Activated CD4-positive, alpha-beta T cell treated with anti-CD3 and anti-CD28 coated beads, Interleukin-2, amount 10 ng/mL, durations not matched to agents 7 days and 5 days (primary cell): ENCODE measurements around the gene HMX3. TPM values are rescaled to one million over a fixed set of nuclear protein-coding genes. Genes with fewer than 3 reads are reported as not detected.
"Not testable (repeated sequence)": the region's sequence is repeated elsewhere in the genome, so short reads cannot be mapped to it uniquely, and the experiment has no call there.

Experiments
- CTCF ChIA-PET: fragments of 350-600 bp; sonication (Branson Sonifier 250); formaldehyde crosslinking; loops from one replicate; lab custom pipeline; 2021; ENCODE audit warnings: antibody characterized with exemption; lab: Charles Lee
- POLR2A ChIA-PET: fragments of 350-600 bp; sonication (Branson Sonifier 250); formaldehyde crosslinking; loops from one replicate; lab custom pipeline; 2021; ENCODE audit warnings: antibody characterized with exemption; lab: Charles Lee
- DNase-seq: peaks from one replicate; pipeline ENCODE4 v3.0.0-alpha.2; 2020
- H3K27ac Mint-ChIP-seq: one replicate; pipeline ENCODE4 v1.8.0; 2021; ENCODE audit warnings: mild to moderate bottlenecking, moderate library complexity, mixed read lengths
- H3K27me3 Mint-ChIP-seq: one replicate; pipeline ENCODE4 v1.8.0; 2021; ENCODE audit warnings: mixed read lengths
- H3K36me3 Mint-ChIP-seq: one replicate; pipeline ENCODE4 v1.8.0; 2021; ENCODE audit warnings: low read depth, mixed read lengths
- H3K4me1 Mint-ChIP-seq: one replicate; pipeline ENCODE4 v1.8.0; 2021; ENCODE audit warnings: mixed read lengths
- H3K4me3 Mint-ChIP-seq: one replicate; pipeline ENCODE4 v1.8.0; 2021; ENCODE audit warnings: mild to moderate bottlenecking, moderate library complexity, mixed read lengths
- H3K9me3 Mint-ChIP-seq: one replicate; pipeline ENCODE4 v1.8.0; 2021; ENCODE audit warnings: mixed read lengths
- total RNA-seq, 2 experiments: library from RNA; stranded (reverse); gene quantifications; one replicate each; pipeline ENCODE4 v1.2.3, GENCODE V29; 2021

Gene HMX3
- total RNA-seq, 2 experiments from 2014 or later, result not detected

DNA sequence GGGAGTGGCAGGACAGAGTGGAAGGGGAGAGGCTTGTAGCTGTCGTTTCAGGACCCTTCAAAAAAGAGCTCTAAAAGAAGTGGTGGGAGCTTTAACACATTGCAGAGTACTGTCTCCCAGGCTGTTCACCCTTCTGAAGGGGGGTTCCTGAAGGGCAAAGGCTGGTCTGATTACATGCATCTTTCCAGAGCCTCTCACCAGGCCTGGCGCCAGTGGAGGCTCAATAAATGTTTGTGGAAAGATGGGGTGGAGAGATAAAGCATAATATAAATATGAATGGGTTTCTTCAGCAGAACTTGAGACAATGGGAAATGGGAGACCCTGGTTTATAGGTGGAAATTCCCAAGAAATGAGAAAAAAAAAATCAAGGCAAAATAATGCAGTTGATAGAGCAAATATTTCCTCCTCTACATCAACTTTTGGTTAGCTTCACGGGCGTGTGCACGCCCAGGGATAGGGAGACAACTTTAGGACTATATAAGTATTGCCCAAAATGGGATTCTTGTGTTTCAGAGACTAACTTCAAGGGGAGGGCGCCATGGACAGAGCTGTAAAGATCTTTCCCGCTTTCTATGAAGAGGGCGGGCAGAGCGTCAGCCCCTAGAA is 17.8 kb downstream of the HMX3 start:
- Mint-ChIP-seq H3K9me3 (no peaks in the 10 kb centered on the region), H3K27ac (peak overlapping the region; percentile 100), H3K4me3 (peak overlapping the region; percentile 100), H3K36me3 (peaks cover 40% of the 10 kb centered on the region), H3K4me1 (peaks cover 79% of the 10 kb centered on the region), H3K27me3 (peaks cover 33% of the 10 kb centered on the region)
- ChIA-PET CTCF (interaction anchor here (0.7 to 1.2 kb wide), 7 partner anchors 8 to 1235 kb away, joined by 3 to 6 read pairs (median 3); partner anchors contain the start of gene PSTK), POLR2A (no interaction called here)
- no peak for DNase-seq

DNA sequence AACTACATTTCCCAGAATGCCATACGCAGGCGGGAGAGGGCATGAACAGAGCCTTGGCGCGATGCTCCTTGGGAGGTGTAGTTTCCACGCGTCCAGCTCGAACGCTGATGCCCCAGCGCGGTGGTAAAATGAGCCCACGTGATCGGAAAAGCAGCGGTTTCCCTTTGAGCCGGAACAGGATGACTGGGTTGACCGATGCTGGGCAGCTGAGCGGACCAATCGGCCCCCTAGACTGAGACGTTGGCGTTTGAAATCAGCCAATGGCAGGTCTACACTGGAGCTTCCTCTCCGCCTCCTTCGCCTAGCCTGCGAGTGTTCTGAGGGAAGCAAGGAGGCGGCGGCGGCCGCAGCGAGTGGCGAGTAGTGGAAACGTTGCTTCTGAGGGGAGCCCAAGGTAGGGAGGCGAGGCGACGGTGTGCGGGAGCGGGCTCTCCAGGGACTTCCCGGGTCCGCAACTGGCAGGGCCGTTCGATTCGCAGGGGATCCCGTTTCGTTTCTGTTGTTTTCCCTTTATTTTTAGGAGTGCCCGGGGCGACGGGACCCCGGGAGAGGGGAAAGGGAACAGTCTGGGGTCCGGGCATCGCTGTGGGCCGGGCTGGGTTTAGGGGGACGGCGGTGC is 18.4 kb downstream of the HMX3 start, which contains the start of gene BUB3:
TSS of gene BUB3 (plus strand) at position 311 of the 619 bp plus-strand sequence. CDS start 516 bp downstream, outside the sequence.
- peak within 1 kb of the TSS; percentile 100 for H3K27ac Mint-ChIP-seq
- H3K4me1 Mint-ChIP-seq, result peaks cover 80% of the 10 kb centered on the region
- peaks cover 45% of the 10 kb centered on the region for H3K36me3 Mint-ChIP-seq
- peak; percentile 97 for DNase-seq
- H3K4me3 Mint-ChIP-seq, result peak within 1 kb of the TSS; percentile 100
- POLR2A ChIA-PET, result no interaction called here
- H3K9me3 Mint-ChIP-seq, result no peaks in the 10 kb centered on the region
- CTCF ChIA-PET, result interaction anchor here (0.7 to 1.2 kb wide), 7 partner anchors 9 to 1235 kb away, joined by 3 to 6 read pairs (median 3); partner anchors contain the start of gene PSTK
- H3K27me3 Mint-ChIP-seq, result peaks cover 28% of the 10 kb centered on the region

DNA sequence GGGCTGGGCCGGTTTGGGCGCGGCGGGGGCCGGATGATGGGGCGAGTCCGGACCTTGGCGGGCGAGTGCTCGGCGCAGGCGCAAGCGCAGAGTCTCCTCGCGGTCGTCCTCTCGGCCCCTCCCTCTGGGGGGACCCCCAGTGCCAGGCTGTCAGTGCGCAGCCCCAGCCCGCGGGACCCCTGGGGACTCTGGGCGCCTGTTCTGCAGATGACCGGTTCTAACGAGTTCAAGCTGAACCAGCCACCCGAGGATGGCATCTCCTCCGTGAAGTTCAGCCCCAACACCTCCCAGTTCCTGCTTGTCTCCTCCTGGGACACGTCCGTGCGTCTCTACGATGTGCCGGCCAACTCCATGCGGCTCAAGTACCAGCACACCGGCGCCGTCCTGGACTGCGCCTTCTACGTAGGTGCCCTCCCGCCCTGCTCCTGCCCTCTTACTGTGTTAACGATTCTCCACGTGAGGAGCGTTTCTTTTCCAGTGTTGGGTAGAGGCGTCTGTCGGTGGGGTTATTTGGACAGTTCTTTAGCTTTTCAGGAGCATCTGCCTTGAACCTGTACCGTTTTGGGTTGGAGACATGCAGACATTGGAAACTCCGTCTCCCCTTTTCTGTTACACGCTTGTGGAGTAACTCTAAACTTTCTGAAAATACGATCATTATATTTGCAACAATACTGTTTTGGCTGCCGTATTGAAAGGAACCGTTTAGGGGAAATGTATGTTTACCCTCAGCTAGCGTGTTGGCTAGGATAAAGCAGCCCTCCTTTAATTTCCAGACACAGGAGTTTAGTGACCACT is 19.1 kb downstream of the HMX3 start:
- H3K27ac Mint-ChIP-seq, result peak overlapping the region; percentile 100
- DNase-seq, result peak; percentile 51
- H3K4me3 Mint-ChIP-seq, result peak overlapping the region; percentile 100
- peaks cover 84% of the 10 kb centered on the region for H3K4me1 Mint-ChIP-seq
- no peaks in the 10 kb centered on the region for H3K9me3 Mint-ChIP-seq
- POLR2A ChIA-PET, result no interaction called here
- peaks cover 50% of the 10 kb centered on the region for H3K36me3 Mint-ChIP-seq
- CTCF ChIA-PET, result interaction anchor here (1.1 to 1.2 kb wide), 2 partner anchors 87 to 175 kb away, joined by 4 to 6 read pairs; partner anchors contain the start of gene PSTK
- H3K27me3 Mint-ChIP-seq, result peaks cover 24% of the 10 kb centered on the region

DNA sequence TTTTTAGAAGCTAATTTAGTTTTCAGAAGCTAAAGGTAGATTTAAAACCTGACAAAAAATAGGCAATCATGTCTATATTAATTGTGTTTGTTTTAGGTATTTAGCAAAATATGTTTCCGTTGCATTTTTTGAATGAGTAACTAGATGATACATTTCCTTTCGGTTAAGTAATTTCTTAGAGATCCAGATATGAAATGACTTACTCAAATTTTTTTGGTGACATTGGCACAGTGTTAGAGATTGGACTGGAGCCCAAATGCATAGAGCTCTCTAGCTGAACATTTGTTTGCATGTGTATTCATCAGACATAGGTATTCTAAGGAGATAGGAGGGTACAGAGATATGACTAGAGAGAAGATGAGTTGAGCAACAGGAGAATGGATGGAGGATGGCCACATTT is 20.3 kb downstream of the HMX3 start:
- peak overlapping the region; percentile 28 for H3K27ac Mint-ChIP-seq
- POLR2A ChIA-PET, result no interaction called here
- DNase-seq, result no peak
- peaks cover 84% of the 10 kb centered on the region for H3K4me1 Mint-ChIP-seq
- CTCF ChIA-PET, result interaction anchor here (0.6 kb wide), 1 partner anchor 872 kb away, joined by 3 read pairs; no protein-coding TSS in a partner anchor
- peaks cover 13% of the 10 kb centered on the region for H3K27me3 Mint-ChIP-seq
- peaks cover 59% of the 10 kb centered on the region for H3K36me3 Mint-ChIP-seq
- no peaks in the 10 kb centered on the region for H3K9me3 Mint-ChIP-seq
- peak overlapping the region; percentile 100 for H3K4me3 Mint-ChIP-seq

DNA sequence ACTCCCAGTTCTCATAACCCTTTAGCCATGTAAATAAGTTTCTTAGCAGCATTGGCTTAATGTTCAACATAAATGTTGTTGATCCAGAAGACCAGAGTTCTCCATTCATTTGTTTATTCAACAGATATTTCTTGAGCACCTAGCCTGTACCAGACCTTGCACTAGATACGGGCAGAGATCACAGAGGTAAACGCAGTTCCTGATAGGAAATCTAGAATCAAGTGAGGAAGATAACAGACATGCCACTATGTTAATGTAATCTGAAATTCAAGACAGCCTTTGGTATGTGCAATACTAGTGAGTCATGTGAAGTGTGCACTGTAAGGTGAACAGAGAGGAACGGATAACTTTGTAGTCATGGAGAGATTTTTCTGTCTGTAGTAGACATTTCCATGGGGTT is 21.4 kb downstream of the HMX3 start:
- no peak for DNase-seq
- Mint-ChIP-seq H3K4me3 (peak overlapping the region; percentile 100), H3K27me3 (peaks cover 4% of the 10 kb centered on the region), H3K9me3 (no peaks in the 10 kb centered on the region), H3K36me3 (peaks cover 68% of the 10 kb centered on the region), H3K4me1 (peaks cover 84% of the 10 kb centered on the region), H3K27ac (no peak overlapping the region)
- ChIA-PET POLR2A (no interaction called here), CTCF (no interaction called here)

DNA sequence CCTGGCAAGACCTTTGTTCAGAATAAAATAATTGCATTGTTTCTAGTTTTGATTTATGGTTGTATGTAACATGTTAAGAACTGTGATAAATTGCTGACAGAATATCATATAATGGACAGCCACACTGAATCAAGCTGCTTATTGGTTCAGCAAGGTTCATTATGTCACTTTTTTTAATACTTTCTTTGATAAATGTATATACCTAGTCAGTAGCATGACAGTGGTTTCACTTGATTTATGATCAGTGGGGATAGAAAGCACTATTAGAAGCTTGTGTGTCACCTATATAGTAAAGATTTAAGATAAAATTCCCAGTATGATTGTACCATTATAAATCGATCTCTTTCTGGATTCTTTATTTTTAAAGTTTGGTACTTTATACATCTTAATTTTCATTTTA is 22.9 kb downstream of the HMX3 start:
- Mint-ChIP-seq H3K4me3 (peak overlapping the region; percentile 6), H3K36me3 (peaks cover 80% of the 10 kb centered on the region), H3K27ac (no peak overlapping the region), H3K9me3 (no peaks in the 10 kb centered on the region), H3K27me3 (no peaks in the 10 kb centered on the region), H3K4me1 (peaks cover 79% of the 10 kb centered on the region)
- ChIA-PET POLR2A (interaction anchor here (0.7 kb wide), 1 partner anchor 31 kb away, joined by 3 read pairs; no protein-coding TSS in a partner anchor), CTCF (interaction anchor here (1.1 kb wide), 1 partner anchor 8 kb away, joined by 7 read pairs; no protein-coding TSS in a partner anchor)
- no peak for DNase-seq

DNA sequence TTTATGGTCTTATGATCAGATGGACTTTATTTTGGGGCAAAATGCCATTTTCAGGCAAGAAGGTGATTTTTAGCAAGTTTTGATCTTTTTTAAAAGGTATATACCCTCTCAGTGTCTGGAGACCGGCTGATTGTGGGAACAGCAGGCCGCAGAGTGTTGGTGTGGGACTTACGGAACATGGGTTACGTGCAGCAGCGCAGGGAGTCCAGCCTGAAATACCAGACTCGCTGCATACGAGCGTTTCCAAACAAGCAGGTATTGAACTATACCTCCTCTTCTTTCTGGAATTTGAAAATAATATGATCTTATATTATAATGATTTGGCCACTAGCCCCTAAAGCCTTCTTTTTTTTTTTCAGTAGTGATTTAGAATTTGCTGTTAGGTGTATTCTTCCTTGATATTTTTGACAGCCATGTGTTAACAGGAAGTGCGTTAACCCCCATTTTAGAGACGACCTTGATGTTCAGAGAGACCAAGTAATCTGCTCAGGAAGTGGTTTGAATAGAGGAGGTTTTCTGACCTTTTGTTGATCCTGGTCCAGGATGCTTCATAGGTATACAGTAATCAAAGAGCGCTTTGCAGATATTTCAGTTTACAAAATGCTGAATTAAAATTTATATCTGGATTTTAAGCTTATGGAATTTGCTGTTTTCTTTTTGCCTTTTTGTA is 24.7 kb downstream of the HMX3 start:
- CTCF ChIA-PET, result no interaction called here

DNA sequence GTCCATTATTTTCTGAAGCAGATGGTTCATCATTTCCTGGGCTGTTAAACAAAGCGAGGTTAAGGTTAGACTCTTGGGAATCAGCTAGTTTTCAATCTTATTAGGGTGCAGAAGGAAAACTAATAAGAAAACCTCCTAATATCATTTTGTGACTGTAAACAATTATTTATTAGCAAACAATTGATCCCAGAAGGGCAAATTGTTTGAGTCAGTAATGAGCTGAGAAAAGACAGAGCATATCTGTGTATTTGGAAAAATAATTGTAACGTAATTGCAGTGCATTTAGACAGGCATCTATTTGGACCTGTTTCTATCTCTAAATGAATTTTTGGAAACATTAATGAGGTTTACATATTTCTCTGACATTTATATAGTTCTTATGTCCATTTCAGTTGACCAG is 28.5 kb downstream of the HMX3 start:
- no peaks in the 10 kb centered on the region for H3K9me3 Mint-ChIP-seq
- CTCF ChIA-PET, result interaction anchor here (0.7 kb wide), 1 partner anchor 21 kb away, joined by 3 read pairs; no protein-coding TSS in a partner anchor
- no peak overlapping the region for H3K27ac Mint-ChIP-seq
- peaks cover 74% of the 10 kb centered on the region for H3K36me3 Mint-ChIP-seq
- H3K4me3 Mint-ChIP-seq, result no peak overlapping the region
- POLR2A ChIA-PET, result no interaction called here
- DNase-seq, result no peak
- H3K27me3 Mint-ChIP-seq, result no peaks in the 10 kb centered on the region
- H3K4me1 Mint-ChIP-seq, result peaks cover 38% of the 10 kb centered on the region

More for the DNA sequence above, 24.7 kb downstream of the HMX3 start:
- DNase-seq, result peak; percentile 48
- Mint-ChIP-seq H3K27me3 (no peaks in the 10 kb centered on the region), H3K36me3 (peaks cover 80% of the 10 kb centered on the region), H3K27ac (peak overlapping the region; percentile 75), H3K4me3 (peak overlapping the region; percentile 47), H3K9me3 (no peaks in the 10 kb centered on the region), H3K4me1 (peaks cover 75% of the 10 kb centered on the region)
- POLR2A ChIA-PET, result no interaction called here

DNA sequence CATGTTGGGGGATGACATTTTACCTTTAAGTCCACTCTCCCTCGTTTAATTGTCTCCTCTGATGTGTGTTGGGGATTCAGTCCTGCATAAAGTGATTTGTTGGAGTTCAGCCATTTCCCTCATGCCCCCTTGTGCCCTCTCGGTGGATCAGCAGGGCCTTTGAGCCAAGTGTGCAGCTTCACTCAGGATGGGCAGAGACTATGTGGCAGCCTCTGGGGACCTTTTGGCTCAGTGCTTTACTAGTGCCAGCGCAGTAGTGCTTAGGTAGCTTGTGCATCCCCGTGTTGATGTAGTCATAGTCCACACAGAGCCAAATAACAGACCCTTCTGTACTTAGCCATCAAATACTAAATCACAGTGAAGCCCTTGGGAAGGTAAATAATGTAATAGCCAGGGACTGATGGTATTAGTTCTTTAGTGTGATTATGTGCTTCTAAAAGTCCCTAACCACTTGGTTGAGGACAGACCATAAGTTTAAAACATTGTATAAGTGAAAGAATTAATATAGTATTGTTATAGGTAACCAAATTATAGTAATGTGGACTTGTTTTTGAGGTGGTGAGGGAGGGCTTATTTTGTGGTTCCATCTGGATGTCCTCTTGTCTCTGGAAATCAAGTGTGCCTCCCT is 29.8 kb downstream of the HMX3 start:
- H3K9me3 Mint-ChIP-seq, result no peaks in the 10 kb centered on the region
- no peaks in the 10 kb centered on the region for H3K27me3 Mint-ChIP-seq
- no peak overlapping the region for H3K4me3 Mint-ChIP-seq
- POLR2A ChIA-PET, result no interaction called here
- H3K36me3 Mint-ChIP-seq, result peaks cover 74% of the 10 kb centered on the region
- CTCF ChIA-PET, result no interaction called here
- H3K27ac Mint-ChIP-seq, result no peak overlapping the region
- DNase-seq, result no peak
- H3K4me1 Mint-ChIP-seq, result peaks cover 26% of the 10 kb centered on the region

DNA sequence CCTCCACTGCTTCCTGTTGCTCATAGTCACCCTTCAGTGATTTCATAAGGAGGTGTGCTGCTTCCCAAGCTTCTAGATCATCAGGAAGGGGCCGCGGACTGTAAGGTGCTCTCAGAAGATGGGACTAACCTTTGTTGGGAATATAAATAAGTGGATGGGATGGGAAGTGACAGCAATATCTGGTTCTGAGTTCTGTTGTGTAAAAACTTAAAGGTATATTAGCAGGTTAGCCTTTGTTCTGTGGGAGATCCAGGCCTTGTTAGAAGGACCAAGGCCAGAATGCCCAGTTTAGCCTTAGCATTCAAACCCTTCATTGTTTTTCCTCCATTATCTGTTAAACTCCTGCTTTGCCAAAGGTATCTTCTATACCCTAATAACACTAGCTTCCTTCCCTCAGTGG is 30.8 kb downstream of the HMX3 start:
- POLR2A ChIA-PET, result no interaction called here
- DNase-seq, result no peak
- Mint-ChIP-seq H3K4me3 (no peak overlapping the region), H3K4me1 (peaks cover 17% of the 10 kb centered on the region), H3K27me3 (no peaks in the 10 kb centered on the region), H3K36me3 (peaks cover 75% of the 10 kb centered on the region), H3K27ac (no peak overlapping the region), H3K9me3 (no peaks in the 10 kb centered on the region)
- CTCF ChIA-PET, result interaction anchor here (0.5 kb wide), 1 partner anchor 1253 kb away, joined by 3 read pairs; no protein-coding TSS in a partner anchor

DNA sequence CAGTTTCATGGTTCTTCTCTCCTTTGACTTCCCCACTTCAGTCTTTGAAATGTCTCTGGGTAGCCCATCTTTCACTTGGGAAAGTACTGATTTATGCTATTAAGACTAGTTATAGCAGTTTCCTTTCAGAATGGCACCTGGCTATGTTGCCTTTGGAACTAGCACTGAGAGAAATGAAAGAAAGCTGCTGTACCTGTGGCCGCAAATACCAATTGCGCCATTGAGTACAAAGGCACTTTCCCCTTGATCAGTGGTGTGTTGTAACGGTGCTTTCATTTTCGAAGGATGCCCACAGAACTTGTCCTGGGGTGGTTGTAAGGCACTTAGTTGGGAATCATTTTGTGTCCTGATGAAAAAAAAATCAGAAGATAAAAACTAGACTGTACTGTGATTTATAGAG is 35.2 kb downstream of the HMX3 start:
- Mint-ChIP-seq H3K9me3 (no peaks in the 10 kb centered on the region), H3K27me3 (no peaks in the 10 kb centered on the region), H3K4me3 (no peak overlapping the region), H3K36me3 (peaks cover 81% of the 10 kb centered on the region), H3K4me1 (peaks cover 2% of the 10 kb centered on the region), H3K27ac (no peak overlapping the region)
- DNase-seq, result no peak
- ChIA-PET CTCF (no interaction called here), POLR2A (interaction anchor here (0.7 kb wide), 1 partner anchor 62 kb away, joined by 3 read pairs; no protein-coding TSS in a partner anchor)

DNA sequence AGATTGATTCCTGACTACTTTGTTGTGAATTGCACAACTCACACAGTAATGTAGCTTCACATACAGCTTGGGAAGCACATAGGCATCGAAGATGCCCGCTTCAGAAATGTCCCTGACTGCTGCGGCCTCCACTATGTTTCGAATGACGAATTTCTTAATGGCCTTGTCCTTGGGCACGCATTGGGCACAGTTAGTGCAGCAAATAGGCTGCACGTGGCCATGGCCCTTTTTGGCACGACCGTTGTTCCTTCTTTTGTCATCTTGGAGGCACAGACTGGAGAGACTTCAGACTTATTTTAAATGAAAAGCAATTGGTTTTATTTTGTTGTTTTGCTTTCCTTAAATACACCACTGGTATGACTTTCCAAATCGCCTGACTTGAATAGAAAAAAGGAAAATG is 35.8 kb downstream of the HMX3 start:
- DNase-seq, H3K27ac Mint-ChIP-seq, H3K4me1 Mint-ChIP-seq, CTCF ChIA-PET, H3K4me3 Mint-ChIP-seq, H3K9me3 Mint-ChIP-seq, H3K27me3 Mint-ChIP-seq, POLR2A ChIA-PET: not testable (repeated sequence)
- H3K36me3 Mint-ChIP-seq, result peaks cover 81% of the 10 kb centered on the region
